GM23338 (cell line): ENCODE measurements around the gene GJB3. TPM values are rescaled to one million over a fixed set of nuclear protein-coding genes. Genes with fewer than 3 reads are reported as not detected.
A peak's percentile ranks its signal among the peaks of the same experiment; 100 is the strongest.

Experiments
- ATAC-seq: fragments of 200-7000 bp; cut with Tn5 transposase; 3 replicates; pipeline ENCODE4 v1.9.1; 2020
- DNase-seq: peaks from one replicate; pipeline ENCODE4 v3.0.0-alpha.2; 2015; ENCODE audit warnings: low spot score
- H2AFZ ChIP-seq: fragments of 200-600 bp; sonication (generic); 2 replicates; pipeline ENCODE4 v1.8.0; 2016; ENCODE audit warnings: antibody characterized with exemption, mild to moderate bottlenecking, moderate library complexity
- H3F3A ChIP-seq: fragments of 200-600 bp; sonication (generic); replicated peaks from 2 replicates; pipeline ENCODE4 v1.8.0; 2017; ENCODE audit warnings: antibody characterized with exemption, mixed run types, low read depth
- H3K27ac ChIP-seq: fragments of 200-600 bp; sonication (generic); 2 replicates; pipeline ENCODE4 v1.6.1; 2016; ENCODE audit warnings: low read depth
- H3K27me3 ChIP-seq: fragments of 200-600 bp; sonication (generic); 2 replicates; pipeline ENCODE4 v1.8.0; 2016; ENCODE audit warnings: mild to moderate bottlenecking, mixed run types, moderate library complexity; ENCODE audit not compliant: insufficient read depth
- H3K36me3 ChIP-seq: fragments of 200-600 bp; sonication (generic); 2 replicates; pipeline ENCODE4 v1.8.0; 2016; ENCODE audit warnings: mild to moderate bottlenecking; ENCODE audit not compliant: insufficient read depth
- H3K4me1 ChIP-seq: fragments of 200-600 bp; sonication (generic); 2 replicates; pipeline ENCODE4 v1.8.0; 2016; ENCODE audit warnings: mild to moderate bottlenecking, moderate library complexity; ENCODE audit not compliant: insufficient read depth
- H3K4me2 ChIP-seq: fragments of 200-600 bp; sonication (generic); 2 replicates; pipeline ENCODE4 v1.7.1; 2017; ENCODE audit warnings: mixed run types
- H3K4me3 ChIP-seq: fragments of 200-600 bp; sonication (generic); 2 replicates; pipeline ENCODE4 v1.6.1; 2016; ENCODE audit warnings: mixed run types
- H3K79me2 ChIP-seq: fragments of 200-600 bp; sonication (generic); replicated peaks from 2 replicates; pipeline ENCODE4 v1.8.0; 2017; ENCODE audit warnings: mild to moderate bottlenecking; ENCODE audit not compliant: insufficient read depth
- H3K9me2 ChIP-seq: fragments of 200-600 bp; sonication (generic); 2 replicates; pipeline ENCODE4 v1.8.0; 2017; ENCODE audit not compliant: insufficient read depth
- H4K20me1 ChIP-seq: fragments of 200-600 bp; sonication (generic); replicated peaks from 2 replicates; pipeline ENCODE4 v1.8.0; 2017; ENCODE audit warnings: mild to moderate bottlenecking; ENCODE audit not compliant: insufficient read depth
- H3K27ac Mint-ChIP-seq: 2 replicates; pipeline ENCODE4 v1.8.0; 2020; ENCODE audit warnings: inconsistent platforms, mild to moderate bottlenecking, moderate library complexity, mixed read lengths
- H3K27me3 Mint-ChIP-seq: 3 replicates; pipeline ENCODE4 v1.8.0; 2022; ENCODE audit warnings: low read depth, mild to moderate bottlenecking, moderate library complexity, mixed read lengths, inconsistent platforms; ENCODE audit not compliant: insufficient read depth, poor library complexity
- H3K36me3 Mint-ChIP-seq: 3 replicates; pipeline ENCODE4 v1.8.0; 2021; ENCODE audit warnings: low read depth, mild to moderate bottlenecking, inconsistent platforms, moderate library complexity, mixed read lengths
- H3K4me1 Mint-ChIP-seq: 3 replicates; pipeline ENCODE4 v1.8.0; 2020; ENCODE audit warnings: mild to moderate bottlenecking, inconsistent platforms, mixed read lengths
- H3K4me3 Mint-ChIP-seq: 3 replicates; pipeline ENCODE4 v1.8.0; 2021; ENCODE audit warnings: moderate library complexity, mild to moderate bottlenecking, inconsistent platforms, mixed read lengths
- H3K9me3 Mint-ChIP-seq: 3 replicates; pipeline ENCODE4 v1.8.0; 2020; ENCODE audit warnings: moderate library complexity, mild to moderate bottlenecking, inconsistent platforms, mixed read lengths
- CREB1 ChIP-seq: fragments of 250-450 bp; sonication (Bioruptor Pico); IDR thresholded peaks from 2 replicates; pipeline ENCODE4 v1.5.0; 2020; ENCODE audit warnings: low read depth, mild to moderate bottlenecking, moderate library complexity
- JUNB ChIP-seq: IDR thresholded peaks from one replicate; pipeline ENCODE4 v1.6.1; 2016; ENCODE audit warnings: antibody characterized with exemption; ENCODE audit not compliant: unreplicated experiment
- NANOG ChIP-seq: IDR thresholded peaks from 2 replicates; pipeline ENCODE4 v1.6.1; 2016; ENCODE audit warnings: antibody characterized with exemption, borderline replicate concordance
- POLR2AphosphoS5 ChIP-seq: IDR thresholded peaks from 2 replicates; pipeline ENCODE4 v1.6.1; 2016; ENCODE audit warnings: antibody characterized with exemption, low read depth
- polyA plus RNA-seq: library from polyadenylated mRNA; unstranded; fragments of >200 nt; fragmentation: Nextera tagmentation; extraction: Ambion mirVana; gene quantifications from 2 replicates; pipeline ENCODE4 v1.2.1, GENCODE V29; 2016
- total RNA-seq: library from RNA; depleted of rRNA; stranded (reverse); fragments of >200 nt; shearing (Covaris generic); gene quantifications from 2 replicates; pipeline ENCODE4 v1.2.3, GENCODE V29; 2014
- TF ChIP-seq, protein P1 (sequence below): fragments of 250-450 bp; sonication (Bioruptor Pico); IDR thresholded peaks from 2 replicates; pipeline ENCODE4 v1.5.0; 2020; ENCODE audit warnings: mild to moderate bottlenecking, moderate library complexity
- TF ChIP-seq, protein P2 (sequence below): IDR thresholded peaks from one replicate; pipeline ENCODE4 v1.6.1; 2018; ENCODE audit warnings: antibody characterized with exemption; ENCODE audit not compliant: unreplicated experiment

The GJB3 gene
- total and polyA plus RNA-seq, 2 experiments from 2014 or later = 0.26 to 0.31 TPM

DNA sequence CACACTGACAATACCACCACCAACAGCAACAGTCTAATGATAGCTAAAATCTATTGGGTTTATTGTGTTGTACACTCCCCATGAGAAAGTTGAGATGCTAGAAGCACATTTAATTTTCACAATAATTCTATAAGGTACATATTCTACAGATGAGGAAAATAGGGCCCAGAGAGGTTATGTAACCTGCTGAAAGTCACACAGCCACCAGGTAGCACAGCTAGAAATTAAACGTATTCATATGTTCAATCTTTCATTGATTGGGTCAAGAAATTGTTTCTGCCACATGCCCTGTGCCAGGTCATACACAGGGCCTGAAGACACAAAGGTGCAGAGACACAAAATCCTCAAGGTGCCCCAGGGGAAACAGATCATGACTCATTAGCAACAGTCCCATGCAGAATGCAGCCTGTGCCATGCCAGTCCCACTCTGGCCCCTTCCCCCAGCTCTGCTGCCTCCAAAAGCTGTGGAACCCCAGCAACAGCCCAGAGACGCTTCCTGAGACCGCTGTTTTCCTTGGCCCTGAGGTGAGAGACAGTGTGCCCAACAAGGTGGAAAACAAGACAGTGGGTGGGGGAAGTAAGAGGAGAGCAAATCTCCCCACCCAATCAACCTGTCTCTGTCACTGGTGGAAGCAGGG is 43.9 kb downstream of the GJB3 start:
- H2AFZ ChIP-seq = no peak overlapping the region
- H3K4me3 Mint-ChIP-seq = no peak overlapping the region

DNA sequence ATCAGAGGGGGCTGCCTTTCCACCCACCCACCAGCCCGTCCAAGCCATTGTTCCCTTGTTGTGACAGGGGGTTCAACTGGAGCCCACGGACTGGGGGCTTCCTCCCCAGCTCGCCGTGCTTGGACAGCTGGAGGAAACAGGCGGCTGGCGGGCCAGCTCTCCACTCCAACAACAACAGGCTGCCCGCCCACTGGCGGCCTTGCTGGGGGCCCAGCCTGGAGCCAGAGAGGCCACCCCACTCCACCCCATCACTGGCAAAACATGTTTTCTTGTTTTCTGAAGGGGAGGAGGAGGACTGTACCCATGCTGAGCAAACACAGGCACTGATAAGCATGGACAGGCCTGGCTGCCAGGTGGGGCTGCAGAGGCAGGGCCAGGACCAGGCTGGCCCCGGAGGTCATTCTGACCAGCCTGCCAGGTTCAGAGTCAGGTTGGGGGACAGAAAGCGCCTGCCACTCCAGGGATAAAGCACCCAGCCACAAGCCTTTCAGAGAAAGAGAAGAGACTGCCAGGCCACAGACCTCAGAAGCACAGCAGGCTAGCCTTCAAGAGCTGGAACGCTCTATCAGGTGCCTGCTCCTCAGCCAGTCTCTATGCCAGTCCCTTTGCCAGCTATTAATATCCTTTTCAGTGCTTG is 44.6 kb downstream of the GJB3 start:
- no peaks in the 10 kb centered on the region for H4K20me1 ChIP-seq
- DNase-seq = no peak
- TF ChIP-seq CREB1 (CRISPR knock-in tag) = no peak
- TF ChIP-seq, protein P1, sequence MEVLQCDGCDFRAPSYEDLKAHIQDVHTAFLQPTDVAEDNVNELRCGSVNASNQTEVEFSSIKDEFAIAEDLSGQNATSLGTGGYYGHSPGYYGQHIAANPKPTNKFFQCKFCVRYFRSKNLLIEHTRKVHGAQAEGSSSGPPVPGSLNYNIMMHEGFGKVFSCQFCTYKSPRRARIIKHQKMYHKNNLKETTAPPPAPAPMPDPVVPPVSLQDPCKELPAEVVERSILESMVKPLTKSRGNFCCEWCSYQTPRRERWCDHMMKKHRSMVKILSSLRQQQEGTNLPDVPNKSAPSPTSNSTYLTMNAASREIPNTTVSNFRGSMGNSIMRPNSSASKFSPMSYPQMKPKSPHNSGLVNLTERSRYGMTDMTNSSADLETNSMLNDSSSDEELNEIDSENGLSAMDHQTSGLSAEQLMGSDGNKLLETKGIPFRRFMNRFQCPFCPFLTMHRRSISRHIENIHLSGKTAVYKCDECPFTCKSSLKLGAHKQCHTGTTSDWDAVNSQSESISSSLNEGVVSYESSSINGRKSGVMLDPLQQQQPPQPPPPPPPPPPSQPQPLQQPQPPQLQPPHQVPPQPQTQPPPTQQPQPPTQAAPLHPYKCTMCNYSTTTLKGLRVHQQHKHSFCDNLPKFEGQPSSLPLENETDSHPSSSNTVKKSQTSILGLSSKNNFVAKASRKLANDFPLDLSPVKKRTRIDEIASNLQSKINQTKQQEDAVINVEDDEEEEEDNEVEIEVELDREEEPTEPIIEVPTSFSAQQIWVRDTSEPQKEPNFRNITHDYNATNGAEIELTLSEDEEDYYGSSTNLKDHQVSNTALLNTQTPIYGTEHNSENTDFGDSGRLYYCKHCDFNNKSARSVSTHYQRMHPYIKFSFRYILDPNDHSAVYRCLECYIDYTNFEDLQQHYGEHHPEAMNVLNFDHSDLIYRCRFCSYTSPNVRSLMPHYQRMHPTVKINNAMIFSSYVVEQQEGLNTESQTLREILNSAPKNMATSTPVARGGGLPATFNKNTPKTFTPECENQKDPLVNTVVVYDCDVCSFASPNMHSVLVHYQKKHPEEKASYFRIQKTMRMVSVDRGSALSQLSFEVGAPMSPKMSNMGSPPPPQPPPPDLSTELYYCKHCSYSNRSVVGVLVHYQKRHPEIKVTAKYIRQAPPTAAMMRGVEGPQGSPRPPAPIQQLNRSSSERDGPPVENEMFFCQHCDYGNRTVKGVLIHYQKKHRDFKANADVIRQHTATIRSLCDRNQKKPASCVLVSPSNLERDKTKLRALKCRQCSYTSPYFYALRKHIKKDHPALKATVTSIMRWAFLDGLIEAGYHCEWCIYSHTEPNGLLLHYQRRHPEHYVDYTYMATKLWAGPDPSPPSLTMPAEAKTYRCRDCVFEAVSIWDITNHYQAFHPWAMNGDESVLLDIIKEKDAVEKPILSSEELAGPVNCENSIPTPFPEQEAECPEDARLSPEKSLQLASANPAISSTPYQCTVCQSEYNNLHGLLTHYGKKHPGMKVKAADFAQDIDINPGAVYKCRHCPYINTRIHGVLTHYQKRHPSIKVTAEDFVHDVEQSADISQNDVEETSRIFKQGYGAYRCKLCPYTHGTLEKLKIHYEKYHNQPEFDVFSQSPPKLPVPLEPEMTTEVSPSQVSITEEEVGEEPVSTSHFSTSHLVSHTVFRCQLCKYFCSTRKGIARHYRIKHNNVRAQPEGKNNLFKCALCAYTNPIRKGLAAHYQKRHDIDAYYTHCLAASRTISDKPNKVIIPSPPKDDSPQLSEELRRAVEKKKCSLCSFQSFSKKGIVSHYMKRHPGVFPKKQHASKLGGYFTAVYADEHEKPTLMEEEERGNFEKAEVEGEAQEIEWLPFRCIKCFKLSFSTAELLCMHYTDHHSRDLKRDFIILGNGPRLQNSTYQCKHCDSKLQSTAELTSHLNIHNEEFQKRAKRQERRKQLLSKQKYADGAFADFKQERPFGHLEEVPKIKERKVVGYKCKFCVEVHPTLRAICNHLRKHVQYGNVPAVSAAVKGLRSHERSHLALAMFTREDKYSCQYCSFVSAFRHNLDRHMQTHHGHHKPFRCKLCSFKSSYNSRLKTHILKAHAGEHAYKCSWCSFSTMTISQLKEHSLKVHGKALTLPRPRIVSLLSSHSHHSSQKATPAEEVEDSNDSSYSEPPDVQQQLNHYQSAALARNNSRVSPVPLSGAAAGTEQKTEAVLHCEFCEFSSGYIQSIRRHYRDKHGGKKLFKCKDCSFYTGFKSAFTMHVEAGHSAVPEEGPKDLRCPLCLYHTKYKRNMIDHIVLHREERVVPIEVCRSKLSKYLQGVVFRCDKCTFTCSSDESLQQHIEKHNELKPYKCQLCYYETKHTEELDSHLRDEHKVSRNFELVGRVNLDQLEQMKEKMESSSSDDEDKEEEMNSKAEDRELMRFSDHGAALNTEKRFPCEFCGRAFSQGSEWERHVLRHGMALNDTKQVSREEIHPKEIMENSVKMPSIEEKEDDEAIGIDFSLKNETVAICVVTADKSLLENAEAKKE (CRISPR knock-in tag) = no peak

More for the DNA sequence above, 43.9 kb downstream of the GJB3 start:
- no peaks in the 10 kb centered on the region for H3K9me2 ChIP-seq
- no peak for ATAC-seq
- H3K27ac Mint-ChIP-seq = no peak overlapping the region
- no peaks in the 10 kb centered on the region for H3K9me3 Mint-ChIP-seq
- no peaks in the 10 kb centered on the region for H3K27me3 ChIP-seq
- H4K20me1 ChIP-seq = no peaks in the 10 kb centered on the region
- no peaks in the 10 kb centered on the region for H3K36me3 ChIP-seq
- no peaks in the 10 kb centered on the region for H3F3A ChIP-seq
- H3K4me1 Mint-ChIP-seq = no peaks in the 10 kb centered on the region
- H3K27me3 Mint-ChIP-seq = peaks cover 3% of the 10 kb centered on the region
- no peak overlapping the region for H3K27ac ChIP-seq
- no peak overlapping the region for H3K4me2 ChIP-seq
- TF ChIP-seq JUNB (no peak), POLR2AphosphoS5 (no peak), NANOG (no peak), CREB1 (CRISPR knock-in tag) (no peak)
- TF ChIP-seq, protein P2, sequence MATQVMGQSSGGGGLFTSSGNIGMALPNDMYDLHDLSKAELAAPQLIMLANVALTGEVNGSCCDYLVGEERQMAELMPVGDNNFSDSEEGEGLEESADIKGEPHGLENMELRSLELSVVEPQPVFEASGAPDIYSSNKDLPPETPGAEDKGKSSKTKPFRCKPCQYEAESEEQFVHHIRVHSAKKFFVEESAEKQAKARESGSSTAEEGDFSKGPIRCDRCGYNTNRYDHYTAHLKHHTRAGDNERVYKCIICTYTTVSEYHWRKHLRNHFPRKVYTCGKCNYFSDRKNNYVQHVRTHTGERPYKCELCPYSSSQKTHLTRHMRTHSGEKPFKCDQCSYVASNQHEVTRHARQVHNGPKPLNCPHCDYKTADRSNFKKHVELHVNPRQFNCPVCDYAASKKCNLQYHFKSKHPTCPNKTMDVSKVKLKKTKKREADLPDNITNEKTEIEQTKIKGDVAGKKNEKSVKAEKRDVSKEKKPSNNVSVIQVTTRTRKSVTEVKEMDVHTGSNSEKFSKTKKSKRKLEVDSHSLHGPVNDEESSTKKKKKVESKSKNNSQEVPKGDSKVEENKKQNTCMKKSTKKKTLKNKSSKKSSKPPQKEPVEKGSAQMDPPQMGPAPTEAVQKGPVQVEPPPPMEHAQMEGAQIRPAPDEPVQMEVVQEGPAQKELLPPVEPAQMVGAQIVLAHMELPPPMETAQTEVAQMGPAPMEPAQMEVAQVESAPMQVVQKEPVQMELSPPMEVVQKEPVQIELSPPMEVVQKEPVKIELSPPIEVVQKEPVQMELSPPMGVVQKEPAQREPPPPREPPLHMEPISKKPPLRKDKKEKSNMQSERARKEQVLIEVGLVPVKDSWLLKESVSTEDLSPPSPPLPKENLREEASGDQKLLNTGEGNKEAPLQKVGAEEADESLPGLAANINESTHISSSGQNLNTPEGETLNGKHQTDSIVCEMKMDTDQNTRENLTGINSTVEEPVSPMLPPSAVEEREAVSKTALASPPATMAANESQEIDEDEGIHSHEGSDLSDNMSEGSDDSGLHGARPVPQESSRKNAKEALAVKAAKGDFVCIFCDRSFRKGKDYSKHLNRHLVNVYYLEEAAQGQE = no peak
- DNase-seq = no peak
- H3K79me2 ChIP-seq = no peaks in the 10 kb centered on the region
- H3K4me3 ChIP-seq = no peak overlapping the region
- H3K36me3 Mint-ChIP-seq = no peaks in the 10 kb centered on the region
- no peaks in the 10 kb centered on the region for H3K4me1 ChIP-seq

More for the DNA sequence above, 44.6 kb downstream of the GJB3 start:
- Mint-ChIP-seq H3K4me1 (no peaks in the 10 kb centered on the region), H3K4me3 (no peak overlapping the region), H3K36me3 (no peaks in the 10 kb centered on the region), H3K27ac (no peak overlapping the region), H3K27me3 (peaks cover 3% of the 10 kb centered on the region), H3K9me3 (no peaks in the 10 kb centered on the region)
- Histone ChIP-seq H3K4me2 (no peak overlapping the region), H3K27me3 (no peaks in the 10 kb centered on the region), H3K9me2 (no peaks in the 10 kb centered on the region), H3K4me3 (no peak overlapping the region), H2AFZ (no peak overlapping the region), H3K79me2 (no peaks in the 10 kb centered on the region), H3K36me3 (no peaks in the 10 kb centered on the region), H3F3A (no peaks in the 10 kb centered on the region), H3K27ac (no peak overlapping the region), H3K4me1 (no peaks in the 10 kb centered on the region)
- peak; percentile 56; the same call in 2 of the 3 replicates for ATAC-seq
